Measurements from ENCODE around the gene WIPF2.

- TF ChIP-seq POLR2AphosphoS5 (IDR thresholded peaks at IDR 0.05; ENCODE audit: insufficient read depth, low read depth, low read length) (no peak), MAX (IDR thresholded peaks at IDR 0.05; ENCODE audit: insufficient read depth, insufficient read length) (no peak), EZH2 (IDR thresholded peaks at IDR 0.05; ENCODE audit: borderline replicate concordance, low read depth, low read length, severe bottlenecking) (no peak), CTCF (IDR thresholded peaks at IDR 0.05; ENCODE audit: extremely low read depth in 1 of 2, insufficient read depth in 1 of 2, low read depth in 1 of 2, low read length in 2 of 2) (no peak)
Measured at GRCh38 chr17:40182606-40183005, 36.5 kb upstream of the WIPF2 start.

Data from endothelial cell of umbilical vein (primary cell).